GM21737 (cell line): Measurements from ENCODE around the gene CDHR5.

Experiments used
- ATAC-seq: cut with Tn5 transposase; IDR thresholded peaks from one replicate; pipeline ENCODE4 v1.9.1; 2021; ENCODE audit warnings: mild to moderate bottlenecking, moderate library complexity; ENCODE audit not compliant: unreplicated experiment

Gene CDHR5

GRCh38 chr11:646214-646613 lies 21.5 kb upstream of the CDHR5 start:
- no peak for ATAC-seq

- no peak for ATAC-seq
Observed at GRCh38 chr11:645536-645935, 20.8 kb upstream of the CDHR5 start.

- no peak for ATAC-seq
Observed at GRCh38 chr11:643849-644738, 19.3 kb upstream of the CDHR5 start.

GRCh38 chr11:643366-643765 lies 18.6 kb upstream of the CDHR5 start:
- ATAC-seq: no peak

GRCh38 chr11:641806-642370 lies 17.1 kb upstream of the CDHR5 start:
- ATAC-seq: no peak

GRCh38 chr11:640021-640706 lies 15.4 kb upstream of the CDHR5 start:
- no peak for ATAC-seq

GRCh38 chr11:639332-639955 lies 14.7 kb upstream of the CDHR5 start:
- ATAC-seq: no peak

GRCh38 chr11:638631-639331 lies 14.0 kb upstream of the CDHR5 start:
- no peak for ATAC-seq

GRCh38 chr11:637593-638521 lies 13.1 kb upstream of the CDHR5 start:
- ATAC-seq: no peak

GRCh38 chr11:637333-637592 lies 12.5 kb upstream of the CDHR5 start:
- ATAC-seq: no peak

GRCh38 chr11:636511-637332 lies 12.0 kb upstream of the CDHR5 start, which contains the start of gene DRD4:
Gene DRD4 (plus strand): TSS chr11:637269. CDS start chr11:637305, 36 bp downstream.
- no peak for ATAC-seq

- no peak for ATAC-seq
Observed at GRCh38 chr11:635945-636510, 11.3 kb upstream of the CDHR5 start.

- no peak for ATAC-seq
Observed at GRCh38 chr11:630871-631270, 6.1 kb upstream of the CDHR5 start.

- no peak for ATAC-seq
Observed at GRCh38 chr11:629237-629583, 4.5 kb upstream of the CDHR5 start.

- ATAC-seq: no peak
Observed at GRCh38 chr11:628056-628455, 3.3 kb upstream of the CDHR5 start.

- ATAC-seq: no peak
Observed at GRCh38 chr11:627308-627576, 2.5 kb upstream of the CDHR5 start.

GRCh38 chr11:626475-627307 lies 1.9 kb upstream of the CDHR5 start, which contains the start of gene SCT:
Gene SCT (minus strand): TSS chr11:627181. CDS start chr11:627143, 38 bp downstream.
- ATAC-seq: no peak

- ATAC-seq: no peak
Observed at GRCh38 chr11:625636-626268, 997 bp upstream of the CDHR5 start.
